Measurements from ENCODE around the gene EVC.
A peak's percentile ranks its signal among the peaks of the same experiment; 100 is the strongest.

EVC gene

GRCh38 chr4:5686338-5686737 lies 24.7 kb upstream of the EVC start:
- Histone ChIP-seq H3K27me3 (no peaks in the 10 kb centered on the region), H3K9ac (no peak overlapping the region), H3K4me3 (no peak overlapping the region), H3K4me2 (no peak overlapping the region), H3K4me1 (peaks cover 5 to 8% (median 8%) of the 10 kb centered on the region in 10 experiments; a peak in 15 of 20 replicates), H4K20me1 (no peaks in the 10 kb centered on the region), H3K36me3 (peaks cover 32 to 88% (median 55%) of the 10 kb centered on the region in 11 experiments), H3K9me3 (replicated peaks in 1 of 11) (peaks cover 0 to 11% (median 0%) of the 10 kb centered on the region in 11 experiments; a peak in 1 of 22 replicates), H3K27ac (no peak overlapping the region)
- TF ChIP-seq Cebpa-rat (IDR thresholded peaks at IDR 0.05) = no peak

- no peak overlapping the region for H3K9ac ChIP-seq
- no peaks in the 10 kb centered on the region for H3K27me3 ChIP-seq
- peaks cover 40 to 95% (median 58%) of the 10 kb centered on the region in 11 experiments for H3K36me3 ChIP-seq
- H3K4me1 ChIP-seq = peaks cover 0 to 9% (median 0%) of the 10 kb centered on the region in 10 experiments; a peak in 6 of 20 replicates
- H3K4me3 ChIP-seq = no peak overlapping the region
- H3K4me2 ChIP-seq = no peak overlapping the region
- TF ChIP-seq Cebpa-rat (IDR thresholded peaks at IDR 0.05) = no peak
- no peaks in the 10 kb centered on the region for H4K20me1 ChIP-seq
- H3K9me3 ChIP-seq (replicated peaks in 1 of 11) = peaks cover 0 to 11% (median 0%) of the 10 kb centered on the region in 11 experiments; a peak in 1 of 22 replicates
- no peak overlapping the region for H3K27ac ChIP-seq
Measured at GRCh38 chr4:5689065-5689464, 21.9 kb upstream of the EVC start.

GRCh38 chr4:5691491-5692132 lies 19.4 kb upstream of the EVC start:
- TF ChIP-seq Cebpa-rat (IDR thresholded peaks at IDR 0.05) = no peak
- Histone ChIP-seq H3K4me1 (peaks cover 0 to 9% (median 0%) of the 10 kb centered on the region in 10 experiments; a peak in 6 of 20 replicates), H3K36me3 (peaks cover 24 to 92% (median 54%) of the 10 kb centered on the region in 11 experiments), H3K4me2 (peak overlapping the region in 3 of 11 experiments; percentile 2 to 29 (median 10); a peak in 2 of 22 replicates), H3K4me3 (no peak overlapping the region), H3K9ac (no peak overlapping the region), H3K9me3 (replicated peaks in 1 of 11) (no peaks in the 10 kb centered on the region), H3K27me3 (no peaks in the 10 kb centered on the region), H4K20me1 (no peaks in the 10 kb centered on the region), H3K27ac (no peak overlapping the region)

GRCh38 chr4:5693871-5694270 lies 17.1 kb upstream of the EVC start:
- peaks cover 0 to 9% (median 0%) of the 10 kb centered on the region in 10 experiments; a peak in 6 of 20 replicates for H3K4me1 ChIP-seq
- no peaks in the 10 kb centered on the region for H3K9me3 ChIP-seq (replicated peaks in 1 of 11)
- H3K27me3 ChIP-seq = no peaks in the 10 kb centered on the region
- no peak overlapping the region for H3K9ac ChIP-seq
- TF ChIP-seq Cebpa-rat (IDR thresholded peaks at IDR 0.05) = no peak
- H3K27ac ChIP-seq = no peak overlapping the region
- H3K4me2 ChIP-seq = no peak overlapping the region
- no peak overlapping the region for H3K4me3 ChIP-seq
- H3K36me3 ChIP-seq = peaks cover 20 to 75% (median 42%) of the 10 kb centered on the region in 11 experiments
- H4K20me1 ChIP-seq = peaks cover 0 to 6% (median 0%) of the 10 kb centered on the region in 11 experiments; a peak in 1 of 22 replicates

GRCh38 chr4:5696341-5696740 lies 14.7 kb upstream of the EVC start:
- peaks cover 0 to 8% (median 0%) of the 10 kb centered on the region in 11 experiments; a peak in 1 of 22 replicates for H4K20me1 ChIP-seq
- H3K4me3 ChIP-seq = no peak overlapping the region
- no peak overlapping the region for H3K9ac ChIP-seq
- peaks cover 0 to 8% (median 0%) of the 10 kb centered on the region in 10 experiments; a peak in 6 of 20 replicates for H3K4me1 ChIP-seq
- peaks cover 9 to 54% (median 25%) of the 10 kb centered on the region in 11 experiments; a peak in 21 of 22 replicates for H3K36me3 ChIP-seq
- H3K4me2 ChIP-seq = no peak overlapping the region
- H3K9me3 ChIP-seq (replicated peaks in 1 of 11) = no peaks in the 10 kb centered on the region
- TF ChIP-seq Cebpa-rat (IDR thresholded peaks at IDR 0.05) = no peak
- no peak overlapping the region for H3K27ac ChIP-seq
- H3K27me3 ChIP-seq = no peaks in the 10 kb centered on the region

- Histone ChIP-seq H4K20me1 (peaks cover 0 to 8% (median 0%) of the 10 kb centered on the region in 11 experiments; a peak in 1 of 22 replicates), H3K27me3 (no peaks in the 10 kb centered on the region), H3K9ac (no peak overlapping the region), H3K4me2 (no peak overlapping the region), H3K27ac (no peak overlapping the region), H3K9me3 (replicated peaks in 1 of 11) (peaks cover 5 to 15% (median 11%) of the 10 kb centered on the region in 11 experiments; a peak in 17 of 22 replicates), H3K36me3 (peaks cover 5 to 49% (median 19%) of the 10 kb centered on the region in 11 experiments; a peak in 20 of 22 replicates), H3K4me1 (no peaks in the 10 kb centered on the region), H3K4me3 (no peak overlapping the region)
- TF ChIP-seq Cebpa-rat (IDR thresholded peaks at IDR 0.05) = no peak
Measured at GRCh38 chr4:5700459-5700858, 10.5 kb upstream of the EVC start.

- Histone ChIP-seq H3K4me3 (no peak overlapping the region), H4K20me1 (peaks cover 0 to 8% (median 0%) of the 10 kb centered on the region in 11 experiments; a peak in 2 of 22 replicates), H3K27ac (no peak overlapping the region), H3K27me3 (no peaks in the 10 kb centered on the region), H3K36me3 (peaks cover 5 to 34% (median 15%) of the 10 kb centered on the region in 11 experiments; a peak in 18 of 22 replicates), H3K9me3 (replicated peaks in 1 of 11) (peaks cover 5 to 15% (median 11%) of the 10 kb centered on the region in 11 experiments; a peak in 17 of 22 replicates), H3K4me2 (no peak overlapping the region), H3K4me1 (peaks cover 0 to 12% (median 6%) of the 10 kb centered on the region in 10 experiments; a peak in 16 of 20 replicates), H3K9ac (no peak overlapping the region)
- TF ChIP-seq Cebpa-rat (IDR thresholded peaks at IDR 0.05) = no peak
Measured at GRCh38 chr4:5701971-5702370, 9.0 kb upstream of the EVC start.

GRCh38 chr4:5703831-5704230 lies 7.2 kb upstream of the EVC start:
- Histone ChIP-seq H3K27ac (no peak overlapping the region), H3K4me2 (no peak overlapping the region), H4K20me1 (peaks cover 0 to 4% (median 0%) of the 10 kb centered on the region in 11 experiments; a peak in 2 of 22 replicates), H3K36me3 (peaks cover 5 to 32% (median 15%) of the 10 kb centered on the region in 11 experiments; a peak in 18 of 22 replicates), H3K4me3 (no peak overlapping the region), H3K9ac (no peak overlapping the region), H3K27me3 (no peaks in the 10 kb centered on the region), H3K4me1 (peaks cover 7 to 25% (median 18%) of the 10 kb centered on the region in 10 experiments; a peak in 19 of 20 replicates), H3K9me3 (replicated peaks in 1 of 11) (peaks cover 5 to 15% (median 11%) of the 10 kb centered on the region in 11 experiments; a peak in 17 of 22 replicates)
- no peak for TF ChIP-seq Cebpa-rat (IDR thresholded peaks at IDR 0.05)

- no peak for TF ChIP-seq Cebpa-rat (IDR thresholded peaks at IDR 0.05)
- Histone ChIP-seq H3K9ac (no peak overlapping the region), H3K4me2 (no peak overlapping the region), H3K27ac (no peak overlapping the region), H3K9me3 (replicated peaks in 1 of 11) (peaks cover 5 to 15% (median 11%) of the 10 kb centered on the region in 11 experiments; a peak in 17 of 22 replicates), H3K4me3 (no peak overlapping the region), H4K20me1 (peaks cover 0 to 4% (median 0%) of the 10 kb centered on the region in 11 experiments; a peak in 1 of 22 replicates), H3K4me1 (peaks cover 7 to 29% (median 23%) of the 10 kb centered on the region in 10 experiments; a peak in 19 of 20 replicates), H3K36me3 (peaks cover 5 to 32% (median 15%) of the 10 kb centered on the region in 11 experiments; a peak in 18 of 22 replicates), H3K27me3 (no peaks in the 10 kb centered on the region)
Measured at GRCh38 chr4:5704276-5704675, 6.7 kb upstream of the EVC start.
